K562 (cell line): ENCODE measurements around the gene EIF4E. TPM values are rescaled to one million over a fixed set of nuclear protein-coding genes. Genes with fewer than 3 reads are reported as not detected.

Source experiments
- ATF3 ChIP-seq, 2 experiments: fragments of 450-650 bp in 1 of 2; sonication (generic) in 1 of 2; formaldehyde crosslinking in 1 of 2; IDR thresholded peaks in 1 of 2; conservative IDR thresholded peaks in 1 of 2; 2 replicates each; pipeline versions ENCODE4 v1.6.1 to v1.8.1; 2016 to 2023; ENCODE audit warnings: mild to moderate bottlenecking in 2 of 2, moderate library complexity in 2 of 2, inconsistent platforms in 1 of 2, missing genetic modification reagents in 1 of 2
- ELK3 ChIP-seq: fragments of 450-650 bp; formaldehyde crosslinking; IDR thresholded peaks from 2 replicates; pipeline ENCODE4 v1.4.0; 2020; ENCODE audit warnings: mild to moderate bottlenecking
- REST ChIP-seq, 2 experiments: fragments of 450-650 bp; formaldehyde crosslinking in 1 of 2; IDR thresholded peaks; 2 replicates each; pipeline versions ENCODE4 v1.4.0 to v1.6.1; 2014 to 2020; ENCODE audit warnings: mild to moderate bottlenecking in 2 of 2, borderline replicate concordance in 1 of 2, low read depth in 1 of 2
- ZNF318 ChIP-seq, 2 experiments: fragments of 450-650 bp; IDR thresholded peaks; 2 replicates each; pipeline ENCODE4 v1.6.1; 2016; ENCODE audit warnings: mild to moderate bottlenecking in 2 of 2, borderline replicate concordance in 1 of 2, low read depth in 1 of 2, moderate library complexity in 1 of 2
- ZNF512 ChIP-seq: IDR thresholded peaks from 2 replicates; pipeline ENCODE4 v1.6.1; 2016; ENCODE audit warnings: missing genetic modification characterization, missing compliant biosample characterization
- polyA plus RNA-seq, 8 experiments: library from polyadenylated mRNA; depleted of rRNA in 4 of 8; stranded (reverse) in 5 of 8; unstranded in 3 of 8; fragments of >200 nt; fragmentation: Nextera tagmentation in 2 of 8; fragmentation: Illumina TruSeq in 1 of 8; extraction: Ambion mirVana in 2 of 8; extraction: Trizol in 1 of 8; gene quantifications; 2 replicates each; pipeline versions ENCODE4 v1.2.1 to v1.2.3, GENCODE V29; 2011 to 2014; ENCODE audit warnings: inconsistent platforms in 1 of 8, missing spikeins in 1 of 8
- total RNA-seq, 7 experiments: library from RNA; depleted of rRNA in 6 of 7; stranded (reverse); fragments of >200 nt in 6 of 7; fragmentation: Illumina TruSeq in 2 of 7; extraction: Trizol in 2 of 7; gene quantifications; 2 replicates each; pipeline versions ENCODE4 v1.2.1 to v1.2.3, GENCODE V29; 2011 to 2021; ENCODE audit warnings: low replicate concordance in 1 of 7

EIF4E gene
- total and polyA plus RNA-seq, 9 of the 15 experiments (the other 6 are each of a cell fraction or from before 2014, with no cell fraction given): 164 to 489 (median 179) TPM

GRCh38 chr4:98939892-98940298 is 11.0 kb upstream of the EIF4E start (continued):
- peak; percentile 51; the same call in 1 of the 2 replicates for TF ChIP-seq REST (IDR thresholded peaks at IDR 0.05; ENCODE audit: borderline replicate concordance)
- no peak for TF ChIP-seq REST (CRISPR knock-in tag; IDR thresholded peaks at IDR 0.05; ENCODE audit: low read depth)
- peak; percentile 36; the same call in 1 of the 2 replicates for TF ChIP-seq ZNF512 (tag)
- no peak for TF ChIP-seq ATF3 (IDR thresholded peaks at IDR 0.05)
- no peak for TF ChIP-seq ATF3 (CRISPR knock-in tag; conservative IDR thresholded peaks at IDR 0.05)
- TF ChIP-seq ZNF318 (IDR thresholded peaks at IDR 0.05; ENCODE audit: borderline replicate concordance in 1 of 2, low read depth in 1 of 2): no peak
- no peak for TF ChIP-seq ELK3
